T-helper 2 cell (primary cell): Measurements from ENCODE around the gene MSLN.
"Not testable (repeated sequence)": the region's sequence is repeated elsewhere in the genome, so short reads cannot be mapped to it uniquely, and the experiment has no call there.

Source experiments
- DNase-seq, 5 experiments: peaks; one replicate each; pipeline versions ENCODE4 v3.0.0 to v3.0.0-alpha.2; 2012 to 2022

The MSLN gene

GRCh38 chr16:761625-762513 is 1.3 kb downstream of the MSLN start:
- DNase-seq, result no peak

DNA sequence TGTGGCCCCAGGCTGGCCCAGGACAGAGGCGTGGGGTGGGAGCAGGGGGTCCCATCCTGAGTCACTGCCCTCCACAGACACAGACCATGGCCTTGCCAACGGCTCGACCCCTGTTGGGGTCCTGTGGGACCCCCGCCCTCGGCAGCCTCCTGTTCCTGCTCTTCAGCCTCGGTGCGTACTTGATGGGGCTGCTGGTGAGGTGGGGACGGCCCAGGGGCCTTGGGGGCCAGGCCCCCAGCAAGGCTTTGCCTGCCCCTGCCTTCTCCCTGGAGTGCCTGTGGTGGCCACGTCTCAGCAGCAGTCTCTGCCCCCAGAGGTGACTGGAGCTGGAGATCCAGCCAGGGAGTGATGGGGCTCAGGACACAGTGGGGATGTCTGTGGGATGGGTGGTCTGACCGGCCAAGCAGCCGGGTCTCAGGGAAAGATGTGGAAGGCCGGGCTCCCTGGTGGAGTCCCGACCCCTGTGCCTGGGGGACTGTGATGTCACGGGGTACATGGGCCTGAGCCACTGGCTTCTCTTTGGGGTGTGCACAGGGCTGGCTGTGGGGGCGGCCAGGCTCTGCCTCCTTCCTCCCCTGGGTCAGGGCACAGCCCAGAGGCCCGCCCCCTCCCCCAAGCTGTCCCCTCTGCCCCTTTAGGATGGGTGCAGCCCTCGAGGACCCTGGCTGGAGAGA is 2.2 kb downstream of the MSLN start:
- DNase-seq, result no peak

GRCh38 chr16:763369-764183 is 3.0 kb downstream of the MSLN start:
- no peak for DNase-seq

- DNase-seq, result no peak
These were observed 3.7 kb downstream of the MSLN start for GRCh38 chr16:764184-764750.

- DNase-seq, result no peak
These were observed 4.4 kb downstream of the MSLN start for GRCh38 chr16:764848-765487.

DNA sequence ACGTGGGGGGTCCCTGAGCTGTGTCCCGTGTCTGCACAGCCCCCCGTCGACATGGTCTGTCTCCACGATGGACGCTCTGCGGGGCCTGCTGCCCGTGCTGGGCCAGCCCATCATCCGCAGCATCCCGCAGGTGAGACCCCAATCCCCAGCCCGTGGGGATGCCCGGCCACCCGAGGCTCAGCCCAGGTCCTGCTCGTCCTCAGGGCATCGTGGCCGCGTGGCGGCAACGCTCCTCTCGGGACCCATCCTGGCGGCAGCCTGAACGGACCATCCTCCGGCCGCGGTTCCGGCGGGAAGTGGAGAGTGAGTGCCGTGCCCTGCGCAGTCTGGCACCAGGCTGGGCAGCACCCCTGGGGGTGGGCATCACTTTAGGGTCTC is 4.9 kb downstream of the MSLN start:
- DNase-seq, result no peak

DNA sequence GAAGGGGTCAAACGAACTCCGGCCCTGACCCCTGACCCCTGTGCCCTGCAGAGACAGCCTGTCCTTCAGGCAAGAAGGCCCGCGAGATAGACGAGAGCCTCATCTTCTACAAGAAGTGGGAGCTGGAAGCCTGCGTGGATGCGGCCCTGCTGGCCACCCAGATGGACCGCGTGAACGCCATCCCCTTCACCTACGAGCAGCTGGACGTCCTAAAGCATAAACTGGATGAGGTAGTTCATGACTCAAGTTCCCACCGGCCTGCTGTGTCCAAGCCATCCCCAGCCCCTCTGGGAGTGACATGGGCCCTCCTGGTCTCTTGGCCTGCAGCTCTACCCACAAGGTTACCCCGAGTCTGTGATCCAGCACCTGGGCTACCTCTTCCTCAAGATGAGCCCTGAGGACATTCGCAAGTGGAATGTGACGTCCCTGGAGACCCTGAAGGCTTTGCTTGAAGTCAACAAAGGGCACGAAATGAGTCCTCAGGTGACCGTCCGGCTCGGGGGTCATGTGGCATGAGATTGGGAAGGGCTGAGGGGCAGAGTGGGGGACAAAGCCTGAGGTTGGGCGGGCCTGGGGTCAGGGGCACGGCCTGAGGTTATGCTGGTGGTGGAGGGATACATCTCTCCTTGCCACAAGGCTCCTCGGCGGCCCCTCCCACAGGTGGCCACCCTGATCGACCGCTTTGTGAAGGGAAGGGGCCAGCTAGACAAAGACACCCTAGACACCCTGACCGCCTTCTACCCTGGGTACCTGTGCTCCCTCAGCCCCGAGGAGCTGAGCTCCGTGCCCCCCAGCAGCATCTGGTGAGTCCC is 5.7 kb downstream of the MSLN start:
- no peak for DNase-seq

DNA sequence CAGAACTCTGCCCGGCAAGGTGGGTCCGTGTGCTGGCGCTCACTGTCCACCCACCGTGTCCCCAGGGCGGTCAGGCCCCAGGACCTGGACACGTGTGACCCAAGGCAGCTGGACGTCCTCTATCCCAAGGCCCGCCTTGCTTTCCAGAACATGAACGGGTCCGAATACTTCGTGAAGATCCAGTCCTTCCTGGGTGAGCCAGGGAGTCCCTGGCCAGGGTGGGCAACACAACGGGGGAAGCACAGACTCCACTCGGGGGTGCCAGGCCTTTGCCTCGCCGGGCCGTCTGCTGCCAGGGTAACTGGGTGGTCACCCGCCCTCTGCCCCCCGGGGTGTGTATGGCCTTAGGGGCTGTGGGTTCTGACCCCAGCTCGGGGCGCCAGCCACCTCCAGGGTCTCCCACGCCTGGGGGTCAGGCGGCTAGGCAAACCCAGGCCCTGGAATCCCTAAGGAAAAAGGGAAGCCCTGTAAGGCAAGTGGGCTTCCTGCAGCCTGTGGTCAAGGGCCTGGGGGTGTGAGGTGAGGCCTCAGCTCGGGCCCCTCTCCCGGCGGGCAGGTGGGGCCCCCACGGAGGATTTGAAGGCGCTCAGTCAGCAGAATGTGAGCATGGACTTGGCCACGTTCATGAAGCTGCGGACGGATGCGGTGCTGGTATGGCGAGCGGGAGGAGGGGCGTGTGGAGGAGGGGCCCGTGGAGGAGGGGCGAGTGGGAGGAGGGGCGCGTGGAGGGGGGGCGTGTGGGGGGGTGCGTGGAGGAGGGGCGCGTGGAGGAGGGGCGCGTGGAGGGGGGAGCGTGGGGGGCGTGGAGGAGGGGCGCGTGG is 6.5 kb downstream of the MSLN start:
- DNase-seq, result no peak

DNA sequence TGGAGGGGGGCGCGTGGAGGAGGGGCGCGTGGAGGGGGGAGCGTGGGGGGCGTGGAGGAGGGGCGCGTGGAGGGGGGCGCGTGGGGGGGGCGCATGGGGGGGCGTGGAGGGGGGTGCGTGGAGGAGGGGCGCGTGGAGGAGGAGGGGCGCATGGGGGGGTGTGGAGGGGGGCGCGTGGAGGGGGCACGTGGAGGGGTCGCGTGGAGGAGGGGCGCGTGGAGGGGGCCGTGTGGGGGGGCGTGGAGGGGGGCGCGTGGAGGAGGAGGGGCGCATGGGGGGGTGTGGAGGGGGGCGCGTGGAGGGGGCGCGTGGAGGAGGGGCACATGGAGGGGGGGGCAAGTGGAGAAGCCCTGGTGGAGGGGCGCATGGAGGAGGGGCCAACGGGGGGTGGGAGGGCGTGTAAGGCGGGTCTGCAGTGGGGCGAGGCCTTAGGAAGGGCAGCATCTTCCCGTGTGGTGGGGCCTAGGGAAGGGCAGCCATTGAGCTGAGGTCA is 7.3 kb downstream of the MSLN start:
- no peak for DNase-seq

GRCh38 chr16:768428-768827 is 7.9 kb downstream of the MSLN start:
- no peak for DNase-seq

DNA sequence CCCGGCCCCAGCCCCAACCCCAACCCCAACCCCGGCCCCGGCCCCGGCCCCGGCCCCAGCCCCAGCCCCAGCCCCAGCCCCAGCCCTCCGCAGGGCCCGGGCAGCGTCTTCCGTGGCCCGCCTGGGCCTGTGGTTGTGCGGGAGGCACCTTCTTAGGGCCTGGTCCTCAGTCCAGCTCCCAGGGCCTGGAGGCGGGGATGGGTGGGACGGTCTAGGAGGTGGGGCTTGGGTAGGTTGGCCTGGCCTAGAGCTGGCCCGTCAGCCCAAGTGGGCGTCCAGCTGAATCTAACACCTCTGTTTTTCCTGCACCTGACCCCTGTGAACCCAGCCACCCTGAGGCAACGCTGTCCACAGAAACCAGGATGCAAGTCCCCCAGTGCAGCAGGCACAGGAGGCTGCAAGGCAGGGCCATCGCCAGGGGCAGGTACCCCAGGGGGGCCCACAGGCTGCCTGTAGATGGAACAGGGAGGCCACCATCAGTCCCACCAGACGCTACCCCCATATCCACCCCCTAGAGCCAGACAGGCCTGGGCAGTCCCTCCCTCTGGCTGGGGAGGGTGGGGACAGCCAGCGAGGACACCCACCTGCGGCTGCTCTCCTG is 8.8 kb downstream of the MSLN start:
- DNase-seq, result no peak

DNA sequence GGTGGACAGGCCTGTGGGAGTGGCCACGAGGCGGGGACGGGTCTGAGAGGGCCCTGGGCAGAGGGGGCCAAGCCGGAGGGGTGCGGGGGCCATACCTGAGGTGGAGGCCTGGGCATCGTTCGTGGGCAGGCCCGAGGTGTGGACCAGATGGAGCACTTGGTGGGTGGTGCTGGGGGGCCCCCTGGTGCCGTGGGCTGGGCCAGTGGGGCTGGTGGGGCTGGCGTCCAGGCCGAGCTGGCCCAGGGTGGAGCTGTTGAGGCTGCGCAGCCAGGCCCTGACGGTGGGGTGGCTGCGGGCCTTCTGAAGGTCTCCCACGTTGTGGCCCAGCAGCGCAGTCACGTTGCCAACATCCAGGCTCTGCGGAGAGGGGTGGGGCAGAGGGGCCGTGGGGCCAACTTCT is 9.4 kb downstream of the MSLN start:
- no peak for DNase-seq

- DNase-seq, result no peak
These were observed 9.9 kb downstream of the MSLN start for GRCh38 chr16:770411-770810.

DNA sequence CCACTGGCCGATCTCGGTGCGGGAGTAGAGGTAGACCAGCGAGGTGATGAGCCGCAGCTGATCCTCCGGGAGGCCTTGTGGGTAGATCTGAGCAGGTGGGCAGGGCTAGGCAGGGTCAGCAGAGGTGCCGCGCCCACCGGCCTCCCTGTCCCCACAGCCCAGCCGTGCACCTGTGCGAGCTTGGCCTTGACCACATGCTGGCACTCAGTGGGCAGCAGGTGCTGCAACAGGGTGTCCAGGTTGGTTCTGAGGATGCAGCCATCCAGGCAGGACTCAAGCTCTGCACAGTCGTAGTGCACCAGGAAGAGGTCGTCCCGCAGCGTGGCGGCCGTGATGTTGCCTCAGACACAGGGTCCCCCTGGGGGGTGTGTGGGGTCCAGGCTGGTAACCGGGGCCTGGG is 12.4 kb downstream of the MSLN start:
- no peak for DNase-seq

- DNase-seq, result no peak
These were observed 13.8 kb downstream of the MSLN start for GRCh38 chr16:774086-775001.

DNA sequence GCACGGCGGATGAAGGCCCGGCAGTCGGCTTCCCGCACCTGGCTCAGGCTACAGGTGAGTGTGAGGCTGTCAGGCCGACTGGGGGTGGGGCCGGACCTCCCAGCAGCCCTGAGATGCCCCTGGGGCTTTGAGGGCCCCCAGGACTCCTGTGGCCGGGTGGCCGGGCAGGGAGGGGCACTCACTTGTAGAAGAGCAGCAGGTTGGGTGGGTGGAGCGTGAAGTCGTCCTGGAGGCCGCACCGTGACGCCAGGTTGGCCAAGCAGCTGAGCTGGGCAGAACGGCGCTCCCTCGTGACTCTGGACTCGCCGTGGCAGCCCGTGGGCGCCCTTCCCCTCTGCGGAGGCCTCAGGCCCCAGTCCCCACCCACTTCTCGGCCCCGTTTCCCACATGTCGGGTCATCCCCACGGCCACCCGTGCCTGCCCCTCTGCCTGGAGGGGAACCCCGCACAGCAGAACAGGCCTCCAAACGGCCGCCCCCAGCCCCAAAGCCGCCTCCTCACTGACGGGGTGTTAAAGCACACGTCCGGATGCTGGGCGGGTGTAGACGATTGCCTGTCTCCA is 14.8 kb downstream of the MSLN start:
- no peak for DNase-seq

- not testable (repeated sequence) for DNase-seq
These were observed 15.8 kb downstream of the MSLN start for GRCh38 chr16:776298-776697.

DNA sequence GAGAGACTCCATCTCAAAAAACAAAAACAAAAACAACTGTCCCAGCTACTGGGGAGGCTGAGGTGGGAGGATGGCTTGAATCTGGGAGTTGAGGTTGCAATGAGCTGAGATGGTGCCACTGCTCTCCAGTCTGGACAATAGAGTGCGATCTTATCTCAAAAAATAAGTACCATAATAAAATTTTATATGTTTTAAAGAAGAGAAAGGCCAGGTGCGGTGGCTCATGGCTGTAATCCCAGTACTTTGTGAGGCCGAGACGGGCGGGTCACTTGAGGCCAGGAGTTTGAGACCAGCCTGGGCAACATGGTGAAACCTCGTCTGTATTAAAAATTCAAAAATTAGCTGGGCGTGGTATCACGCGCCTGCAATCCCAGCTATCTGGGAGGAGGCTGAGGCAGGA is 16.3 kb downstream of the MSLN start:
- DNase-seq, result no peak

- no peak for DNase-seq
These were observed 17.3 kb downstream of the MSLN start for GRCh38 chr16:777826-778225.
